ENCODE measurements around the gene FOXD2. TPM values are rescaled to one million over a fixed set of nuclear protein-coding genes. Genes with fewer than 3 reads are reported as not detected.

The FOXD2 gene
- total and polyA plus RNA-seq, 11 donors, result 0.01 to 0.14 (median 0.08) TPM; not detected in 4

DNA sequence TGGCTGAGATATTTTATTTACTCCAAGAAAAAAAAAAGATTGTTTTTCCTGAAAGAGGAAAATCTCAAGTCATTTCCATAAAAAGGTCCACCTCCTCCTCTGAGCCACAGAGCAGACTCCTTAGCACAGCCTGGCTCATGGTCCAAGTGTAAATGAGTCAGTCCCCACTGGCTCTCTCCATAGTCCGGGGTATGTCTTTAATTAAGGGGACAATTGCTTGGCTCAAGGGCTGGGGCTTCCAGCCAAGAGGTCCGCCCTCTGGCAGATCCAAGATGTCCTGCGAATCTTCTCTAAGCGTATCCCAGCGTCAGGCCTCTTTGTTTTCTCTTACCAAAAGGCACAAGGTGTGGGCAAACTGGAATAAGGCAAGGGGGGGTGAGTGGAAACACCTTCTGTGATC lies 33.3 kb downstream of the FOXD2 start:
- Histone ChIP-seq H3K9me3 (no peaks in the 10 kb centered on the region), H3K27me3 (peaks cover 0 to 48% (median 5%) of the 10 kb centered on the region in 9 donors), H3K36me3 (no peaks in the 10 kb centered on the region), H3K27ac (no peak overlapping the region), H3K4me1 (peaks cover 0 to 5% (median 0%) of the 10 kb centered on the region in 12 donors), H3K4me3 (no peak overlapping the region)
- intact Hi-C loops (cut with DNase I), result no loop called here
- DNase-seq, result peak in 1 of 5 donors; percentile 11
- 70 to 86% (median 77%) methylated on average over 5 of the region's 5 CpGs for WGBS, 4 donors
- ATAC-seq, result peak in 2 of 4 donors; percentile 46
- TF ChIP-seq, protein P1, sequence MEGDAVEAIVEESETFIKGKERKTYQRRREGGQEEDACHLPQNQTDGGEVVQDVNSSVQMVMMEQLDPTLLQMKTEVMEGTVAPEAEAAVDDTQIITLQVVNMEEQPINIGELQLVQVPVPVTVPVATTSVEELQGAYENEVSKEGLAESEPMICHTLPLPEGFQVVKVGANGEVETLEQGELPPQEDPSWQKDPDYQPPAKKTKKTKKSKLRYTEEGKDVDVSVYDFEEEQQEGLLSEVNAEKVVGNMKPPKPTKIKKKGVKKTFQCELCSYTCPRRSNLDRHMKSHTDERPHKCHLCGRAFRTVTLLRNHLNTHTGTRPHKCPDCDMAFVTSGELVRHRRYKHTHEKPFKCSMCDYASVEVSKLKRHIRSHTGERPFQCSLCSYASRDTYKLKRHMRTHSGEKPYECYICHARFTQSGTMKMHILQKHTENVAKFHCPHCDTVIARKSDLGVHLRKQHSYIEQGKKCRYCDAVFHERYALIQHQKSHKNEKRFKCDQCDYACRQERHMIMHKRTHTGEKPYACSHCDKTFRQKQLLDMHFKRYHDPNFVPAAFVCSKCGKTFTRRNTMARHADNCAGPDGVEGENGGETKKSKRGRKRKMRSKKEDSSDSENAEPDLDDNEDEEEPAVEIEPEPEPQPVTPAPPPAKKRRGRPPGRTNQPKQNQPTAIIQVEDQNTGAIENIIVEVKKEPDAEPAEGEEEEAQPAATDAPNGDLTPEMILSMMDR (IDR thresholded peaks at IDR 0.05), result no peak
- no peak for TF ChIP-seq POLR2A (IDR thresholded peaks at IDR 0.05)

DNA sequence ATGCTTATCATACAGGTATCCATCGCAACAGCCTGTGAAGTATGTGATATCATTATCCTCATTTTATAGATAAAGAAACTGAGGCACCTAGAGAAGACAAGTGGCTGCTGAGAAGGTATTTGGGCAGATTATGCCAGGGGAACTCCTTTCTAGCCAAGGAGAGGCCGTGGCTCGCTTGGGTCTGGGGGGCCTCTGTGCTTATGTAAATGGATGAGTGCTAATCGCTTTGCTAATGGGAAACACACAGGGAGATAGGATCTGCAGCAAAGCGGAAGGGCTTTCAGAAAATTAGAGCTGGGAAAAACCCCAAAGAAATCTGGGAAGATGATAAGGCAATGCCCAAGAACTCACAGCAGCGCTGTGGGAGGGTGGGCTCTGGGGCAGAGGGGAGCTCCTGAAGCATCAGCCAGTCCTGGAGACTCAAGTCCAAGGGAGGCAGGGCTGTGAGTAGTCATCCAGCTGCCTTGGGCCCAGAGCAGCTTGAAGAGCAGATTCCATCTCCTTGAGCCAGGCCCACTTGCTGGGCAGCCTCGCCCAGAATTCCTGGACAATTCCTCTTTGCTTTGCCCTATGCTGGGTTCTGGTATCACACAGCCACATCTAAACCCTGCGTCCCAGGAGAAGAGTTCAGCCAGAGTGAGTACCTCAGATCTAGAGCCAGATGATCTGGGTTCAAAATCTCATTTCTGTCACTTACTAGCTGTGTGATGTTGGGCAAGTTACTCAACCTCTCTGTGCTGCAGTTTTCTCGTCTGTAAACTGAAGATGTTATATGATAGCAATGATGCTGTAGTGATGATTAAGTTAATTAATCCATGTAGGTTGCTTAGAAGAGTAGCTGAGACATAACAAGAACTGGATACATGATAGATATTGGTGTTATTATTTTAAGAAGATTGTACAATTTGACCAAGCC lies 36.7 kb downstream of the FOXD2 start:
- Histone ChIP-seq H3K27me3 (peaks cover 0 to 24% (median 5%) of the 10 kb centered on the region in 9 donors), H3K4me3 (no peak overlapping the region), H3K36me3 (no peaks in the 10 kb centered on the region), H3K4me1 (no peaks in the 10 kb centered on the region), H3K9me3 (peaks cover 0 to 5% (median 0%) of the 10 kb centered on the region in 12 donors), H3K27ac (no peak overlapping the region)
- 42 to 48% (median 46%) methylated on average over 8 to 9 of the region's 9 CpGs for WGBS, 4 donors
- intact Hi-C loops (cut with DNase I), result no loop called here
- TF ChIP-seq, protein P1 (IDR thresholded peaks at IDR 0.05), result no peak
- TF ChIP-seq POLR2A (IDR thresholded peaks at IDR 0.05), result no peak
- ATAC-seq (no peak), DNase-seq (no peak)

DNA sequence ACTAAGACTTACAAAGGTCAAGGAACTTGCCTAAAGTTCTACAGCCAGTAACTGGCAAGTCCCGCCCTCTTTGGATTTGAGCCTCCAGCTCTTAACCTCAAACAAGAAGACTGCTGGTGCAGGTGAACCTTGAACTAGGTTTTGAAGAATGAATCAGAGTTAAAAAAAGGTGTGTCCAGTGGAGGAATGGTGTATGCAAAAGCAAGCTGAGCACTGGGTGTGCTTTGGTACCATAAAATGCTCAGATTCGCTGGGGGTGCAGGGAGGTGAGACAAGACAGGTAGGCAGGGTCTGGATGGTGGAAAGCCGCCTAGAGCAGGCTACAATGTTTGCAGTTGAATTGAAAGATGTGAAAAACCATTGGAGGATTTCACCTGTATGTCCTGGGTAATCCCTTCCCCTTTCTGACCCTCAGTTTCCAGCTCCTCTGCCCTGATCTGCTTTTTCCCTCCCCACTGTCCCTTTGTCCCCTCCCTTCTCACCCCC lies 39.8 kb downstream of the FOXD2 start:
- peaks cover 0 to 10% (median 3%) of the 10 kb centered on the region in 9 donors for H3K27me3 ChIP-seq
- peaks cover 0 to 5% (median 0%) of the 10 kb centered on the region in 12 donors for H3K9me3 ChIP-seq
- intact Hi-C loops (cut with DNase I), result no loop called here
- no peaks in the 10 kb centered on the region for H3K4me1 ChIP-seq
- no peak overlapping the region for H3K4me3 ChIP-seq
- no peak for TF ChIP-seq POLR2A (IDR thresholded peaks at IDR 0.05)
- TF ChIP-seq, protein P1 (IDR thresholded peaks at IDR 0.05), result no peak
- no peaks in the 10 kb centered on the region for H3K36me3 ChIP-seq
- no peak overlapping the region for H3K27ac ChIP-seq
- no peak for DNase-seq
- no peak for ATAC-seq
- WGBS, 4 donors, result 87 to 94% (median 92%) methylated on average over 3 of the region's 3 CpGs

DNA sequence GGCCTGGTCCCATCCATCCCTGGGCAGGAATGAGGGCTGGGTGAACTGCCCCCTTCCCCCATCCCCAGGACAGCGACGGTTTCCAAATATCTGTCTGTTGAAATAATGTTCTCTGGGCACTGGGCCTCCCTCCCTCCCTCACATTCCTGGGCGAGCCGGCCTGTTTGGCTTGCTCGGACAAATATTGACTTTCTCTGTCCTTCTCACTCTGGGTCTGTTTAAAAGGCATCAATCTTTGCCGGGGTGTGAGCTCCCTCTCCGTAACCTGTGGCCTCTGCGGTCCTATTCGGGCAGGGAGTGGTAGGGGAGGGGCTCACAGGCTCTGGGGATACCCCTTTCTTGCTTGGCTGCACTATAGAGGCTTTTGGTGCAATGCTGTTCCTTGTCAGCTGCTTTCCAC lies 40.2 kb downstream of the FOXD2 start:
- no peak for DNase-seq
- Histone ChIP-seq H3K27ac (no peak overlapping the region), H3K27me3 (peaks cover 0 to 10% (median 3%) of the 10 kb centered on the region in 9 donors), H3K36me3 (no peaks in the 10 kb centered on the region), H3K4me1 (no peaks in the 10 kb centered on the region), H3K9me3 (peaks cover 0 to 5% (median 0%) of the 10 kb centered on the region in 12 donors), H3K4me3 (no peak overlapping the region)
- intact Hi-C loops (cut with DNase I), result no loop called here
- WGBS, 4 donors, result 30 to 40% (median 36%) methylated on average over 9 of the region's 9 CpGs
- no peak for TF ChIP-seq POLR2A (IDR thresholded peaks at IDR 0.05)
- TF ChIP-seq, protein P1 (IDR thresholded peaks at IDR 0.05), result no peak
- ATAC-seq, result no peak
